ENCODE data around the gene CDH23.
"Not testable (repeated sequence)": the region's sequence is repeated elsewhere in the genome, so short reads cannot be mapped to it uniquely, and the experiment has no call there.

Gene CDH23

GRCh38 chr10:71396711-71397295 is at the start of gene CDH23:
CDH23 (plus strand) TSS chr10:71396920; CDS start chr10:71439832, 42,912 bp downstream.
- H3K9me3 Mint-ChIP-seq: no peaks in the 10 kb centered on the region
- peak within 1 kb of the TSS; percentile 56 for H3K4me3 Mint-ChIP-seq
- peak; percentile 40 for DNase-seq
- no peaks in the 10 kb centered on the region for H3K36me3 Mint-ChIP-seq (ENCODE audit: low read depth)
- peaks cover 10% of the 10 kb centered on the region for H3K4me1 Mint-ChIP-seq (ENCODE audit: low read depth)
- peaks cover 64% of the 10 kb centered on the region for H3K27me3 Mint-ChIP-seq
- H3K27ac Mint-ChIP-seq: no peak within 1 kb of the TSS

GRCh38 chr10:71347587-71348395 is 48.9 kb upstream of the CDH23 start:
- H3K4me1 Mint-ChIP-seq (ENCODE audit: low read depth): no peaks in the 10 kb centered on the region
- no peak overlapping the region for H3K4me3 Mint-ChIP-seq
- H3K9me3 Mint-ChIP-seq: no peaks in the 10 kb centered on the region
- H3K36me3 Mint-ChIP-seq (ENCODE audit: low read depth): peaks cover 11% of the 10 kb centered on the region
- DNase-seq: no peak
- H3K27ac Mint-ChIP-seq: no peak overlapping the region
- H3K27me3 Mint-ChIP-seq: no peaks in the 10 kb centered on the region

GRCh38 chr10:71348850-71349249 is 47.9 kb upstream of the CDH23 start:
- Mint-ChIP-seq H3K4me3 (no peak overlapping the region), H3K27ac (no peak overlapping the region), H3K36me3 (ENCODE audit: low read depth) (peaks cover 12% of the 10 kb centered on the region), H3K4me1 (ENCODE audit: low read depth) (no peaks in the 10 kb centered on the region), H3K27me3 (no peaks in the 10 kb centered on the region), H3K9me3 (no peaks in the 10 kb centered on the region)
- no peak for DNase-seq

GRCh38 chr10:71349406-71349805 is 47.3 kb upstream of the CDH23 start:
- Mint-ChIP-seq H3K9me3 (no peaks in the 10 kb centered on the region), H3K4me3 (no peak overlapping the region), H3K36me3 (ENCODE audit: low read depth) (peaks cover 12% of the 10 kb centered on the region), H3K27ac (no peak overlapping the region), H3K27me3 (no peaks in the 10 kb centered on the region), H3K4me1 (ENCODE audit: low read depth) (no peaks in the 10 kb centered on the region)
- DNase-seq: no peak

GRCh38 chr10:71351087-71351486 is 45.6 kb upstream of the CDH23 start:
- Mint-ChIP-seq H3K4me1 (ENCODE audit: low read depth) (no peaks in the 10 kb centered on the region), H3K4me3 (no peak overlapping the region)

GRCh38 chr10:71351628-71352319 is 44.9 kb upstream of the CDH23 start:
- Mint-ChIP-seq H3K9me3 (no peaks in the 10 kb centered on the region), H3K4me3 (no peak overlapping the region), H3K27me3 (no peaks in the 10 kb centered on the region), H3K27ac (no peak overlapping the region), H3K4me1 (ENCODE audit: low read depth) (no peaks in the 10 kb centered on the region), H3K36me3 (ENCODE audit: low read depth) (peaks cover 28% of the 10 kb centered on the region)
- DNase-seq: no peak

More at GRCh38 chr10:71351087-71351486, 45.6 kb upstream of the CDH23 start:
- H3K27me3 Mint-ChIP-seq: no peaks in the 10 kb centered on the region
- DNase-seq: no peak
- no peak overlapping the region for H3K27ac Mint-ChIP-seq
- peaks cover 21% of the 10 kb centered on the region for H3K36me3 Mint-ChIP-seq (ENCODE audit: low read depth)
- H3K9me3 Mint-ChIP-seq: no peaks in the 10 kb centered on the region

- Mint-ChIP-seq H3K36me3 (ENCODE audit: low read depth) (peaks cover 42% of the 10 kb centered on the region), H3K9me3 (no peaks in the 10 kb centered on the region), H3K27ac (no peak overlapping the region), H3K4me1 (ENCODE audit: low read depth) (no peaks in the 10 kb centered on the region), H3K27me3 (no peaks in the 10 kb centered on the region), H3K4me3 (no peak overlapping the region)
- no peak for DNase-seq
Observed at GRCh38 chr10:71353639-71354038, 43.1 kb upstream of the CDH23 start.

GRCh38 chr10:71354776-71355175 is 41.9 kb upstream of the CDH23 start:
- Mint-ChIP-seq H3K27me3 (no peaks in the 10 kb centered on the region), H3K4me1 (ENCODE audit: low read depth) (no peaks in the 10 kb centered on the region)

GRCh38 chr10:71355886-71356285 is 40.8 kb upstream of the CDH23 start:
- H3K4me3 Mint-ChIP-seq: no peak overlapping the region
- H3K9me3 Mint-ChIP-seq: no peaks in the 10 kb centered on the region
- no peak overlapping the region for H3K27ac Mint-ChIP-seq
- H3K27me3 Mint-ChIP-seq: no peaks in the 10 kb centered on the region
- no peak for DNase-seq
- no peaks in the 10 kb centered on the region for H3K4me1 Mint-ChIP-seq (ENCODE audit: low read depth)
- H3K36me3 Mint-ChIP-seq (ENCODE audit: low read depth): peaks cover 53% of the 10 kb centered on the region

More at GRCh38 chr10:71354776-71355175, 41.9 kb upstream of the CDH23 start:
- Mint-ChIP-seq H3K27ac (no peak overlapping the region), H3K9me3 (no peaks in the 10 kb centered on the region), H3K36me3 (ENCODE audit: low read depth) (peaks cover 53% of the 10 kb centered on the region), H3K4me3 (no peak overlapping the region)
- no peak for DNase-seq

GRCh38 chr10:71357792-71358265 is 38.9 kb upstream of the CDH23 start:
- Mint-ChIP-seq H3K9me3 (no peaks in the 10 kb centered on the region), H3K4me1 (ENCODE audit: low read depth) (no peaks in the 10 kb centered on the region), H3K36me3 (ENCODE audit: low read depth) (peaks cover 52% of the 10 kb centered on the region), H3K27me3 (no peaks in the 10 kb centered on the region), H3K27ac (no peak overlapping the region), H3K4me3 (no peak overlapping the region)
- no peak for DNase-seq

- Mint-ChIP-seq H3K4me1 (ENCODE audit: low read depth) (no peaks in the 10 kb centered on the region), H3K27me3 (no peaks in the 10 kb centered on the region), H3K4me3 (no peak overlapping the region), H3K9me3 (no peaks in the 10 kb centered on the region), H3K27ac (no peak overlapping the region), H3K36me3 (ENCODE audit: low read depth) (peaks cover 52% of the 10 kb centered on the region)
- DNase-seq: no peak
Observed at GRCh38 chr10:71358277-71358676, 38.4 kb upstream of the CDH23 start.

- not testable (repeated sequence) for H3K27ac Mint-ChIP-seq
- H3K36me3 Mint-ChIP-seq (ENCODE audit: low read depth): peaks cover 52% of the 10 kb centered on the region
Observed at GRCh38 chr10:71358906-71359305, 37.8 kb upstream of the CDH23 start.

GRCh38 chr10:71359364-71360046 is 37.2 kb upstream of the CDH23 start:
- DNase-seq: no peak

More at GRCh38 chr10:71358906-71359305, 37.8 kb upstream of the CDH23 start:
- H3K9me3 Mint-ChIP-seq; H3K27me3 Mint-ChIP-seq; DNase-seq; H3K4me3 Mint-ChIP-seq; H3K4me1 Mint-ChIP-seq (ENCODE audit: low read depth): not testable (repeated sequence)

GRCh38 chr10:71360735-71361134 is 36.0 kb upstream of the CDH23 start:
- no peaks in the 10 kb centered on the region for H3K27me3 Mint-ChIP-seq

More at GRCh38 chr10:71359364-71360046, 37.2 kb upstream of the CDH23 start:
- Mint-ChIP-seq H3K36me3 (ENCODE audit: low read depth) (peaks cover 55% of the 10 kb centered on the region), H3K27me3 (no peaks in the 10 kb centered on the region), H3K9me3 (no peaks in the 10 kb centered on the region), H3K27ac (no peak overlapping the region), H3K4me3 (no peak overlapping the region), H3K4me1 (ENCODE audit: low read depth) (peaks cover under 1% of the 10 kb centered on the region)

More at GRCh38 chr10:71360735-71361134, 36.0 kb upstream of the CDH23 start:
- DNase-seq: no peak
- Mint-ChIP-seq H3K36me3 (ENCODE audit: low read depth) (peaks cover 52% of the 10 kb centered on the region), H3K4me3 (no peak overlapping the region), H3K9me3 (no peaks in the 10 kb centered on the region), H3K27ac (no peak overlapping the region), H3K4me1 (ENCODE audit: low read depth) (peaks cover 3% of the 10 kb centered on the region)
